ENCODE results near the gene PPP5C. TPM values are rescaled to one million over a fixed set of nuclear protein-coding genes. Genes with fewer than 3 reads are reported as not detected.

PPP5C gene
- 54.5 and 57.2 TPM in 2 replicates for total RNA-seq

GRCh38 chr19:46346821-46347571 lies at the start of gene PPP5C:
PPP5C (plus strand) TSS chr19:46347087; CDS start chr19:46347097, 10 bp downstream.

DNA sequence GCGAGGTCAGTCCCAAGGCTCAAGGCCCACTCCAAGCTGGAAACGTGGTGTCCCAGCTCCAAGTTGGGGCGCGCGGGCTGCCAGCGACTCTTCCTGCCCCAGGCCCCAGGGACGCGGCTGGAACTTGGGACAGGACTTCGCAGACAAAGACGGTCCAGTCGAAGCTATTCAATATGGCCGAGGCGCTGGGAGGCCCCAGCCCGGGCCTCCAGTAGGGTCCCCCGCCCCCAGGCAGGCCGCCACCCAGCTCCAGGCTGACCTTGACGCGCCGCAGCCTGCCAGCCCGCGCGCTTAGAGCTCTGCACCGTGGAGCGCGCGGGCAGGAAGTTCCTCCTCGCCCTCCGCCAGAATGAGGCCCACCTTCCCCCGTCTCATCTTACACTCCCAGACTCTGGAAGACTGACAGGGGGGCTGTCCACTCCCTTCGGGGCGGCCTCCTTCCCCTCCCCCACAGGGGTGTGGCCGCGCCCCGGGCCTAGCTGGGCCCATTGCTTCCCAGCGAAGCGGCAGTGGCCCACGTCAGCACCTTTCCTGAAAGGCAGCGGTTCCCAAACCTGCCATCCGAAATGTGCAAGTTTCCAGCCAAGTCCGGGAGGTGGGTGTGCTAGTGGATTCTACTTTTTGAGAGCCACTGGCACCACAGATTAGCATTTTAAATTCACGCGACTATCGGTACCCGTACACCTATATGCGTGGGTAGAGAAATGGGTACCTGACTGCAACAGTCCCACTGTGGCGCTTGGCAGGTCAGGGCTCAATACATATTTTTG lies 66.6 kb downstream of the PPP5C start, which contains the start of gene CCDC8:
CCDC8 (minus strand) TSS at position 303 of the 770 bp plus-strand sequence. CDS start 754 bp downstream, outside the sequence.

DNA sequence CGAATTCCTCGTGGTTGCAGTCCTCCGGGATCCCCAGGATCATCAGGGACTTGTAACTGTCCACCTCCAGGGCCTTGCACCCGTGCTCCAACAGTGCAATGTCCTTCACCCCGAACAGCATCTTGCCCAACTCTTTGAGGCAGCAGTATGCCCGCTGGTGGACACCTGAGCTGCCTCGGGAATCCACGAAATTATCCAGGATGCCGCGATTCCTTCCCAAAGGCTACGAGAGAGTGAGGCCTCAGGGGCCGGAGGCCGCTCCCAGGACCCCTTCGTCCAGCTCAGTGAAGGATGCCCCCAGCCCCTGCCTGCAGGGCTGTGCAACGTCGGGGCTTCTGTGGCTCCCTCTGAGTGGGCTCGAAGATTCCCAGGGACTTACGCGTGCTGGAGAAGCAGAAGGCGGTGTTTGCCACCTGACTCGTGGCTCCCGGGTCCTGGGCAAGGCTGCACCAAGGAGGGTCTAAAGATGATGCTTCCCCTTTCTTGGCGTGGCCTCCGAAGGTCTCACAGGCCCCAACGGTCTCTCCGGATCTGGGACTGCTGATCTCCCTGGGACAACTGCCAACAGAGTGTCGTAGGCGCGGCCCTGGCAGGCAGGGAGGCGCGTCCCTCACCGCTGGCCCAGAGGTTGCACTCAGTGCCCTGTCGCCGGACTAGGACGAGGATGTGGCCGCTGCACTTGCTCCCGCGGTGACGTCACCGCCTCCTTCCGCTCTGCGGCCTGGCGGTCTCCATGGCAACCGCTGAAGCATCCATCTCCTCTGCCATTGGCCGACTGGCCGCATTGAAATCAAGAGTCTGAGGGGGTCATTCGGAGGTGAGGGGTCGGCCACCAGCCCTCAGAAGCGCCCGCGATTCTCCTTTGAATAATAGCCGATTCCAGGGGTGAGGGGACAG lies 81.6 kb downstream of the PPP5C start, which contains the start of gene PNMA8C:
PNMA8C (minus strand) TSS at position 698 of the 897 bp plus-strand sequence; CDS start at position 121, 577 bp downstream.

Other genes with a start within 250 kb of the PPP5C start
- gene IGFL3, start 222.4 kb upstream of the PPP5C start, total RNA-seq, result not detected in 2 replicates
- gene IGFL2, start 198.8 kb upstream of the PPP5C start, total RNA-seq, result not detected in 2 replicates
- gene IGFL1, start 117.3 kb upstream of the PPP5C start, total RNA-seq, result not detected in 2 replicates
- gene HIF3A, start 50.0 kb upstream of the PPP5C start, total RNA-seq, result 31.7 and 37.2 TPM in 2 replicates
- gene CCDC8, start 66.5 kb downstream of the PPP5C start, total RNA-seq, result 43.2 and 72.2 TPM in 2 replicates
- gene PNMA8C, start 81.8 kb downstream of the PPP5C start, total RNA-seq, result not detected in 2 replicates
- gene PNMA8A, start 124.5 kb downstream of the PPP5C start, total RNA-seq, result 1.9 and 2.5 TPM in 2 replicates
- 3.0 and 4.2 TPM in 2 replicates for gene PNMA8B, start 148.8 kb downstream of the PPP5C start, total RNA-seq

Measured in pericardium fibroblast (primary cell).